Left ventricle myocardium inferior (tissue), 1 donor: ENCODE results near the gene CENATAC. TPM values are rescaled to one million over a fixed set of nuclear protein-coding genes. Genes with fewer than 3 reads are reported as not detected.
"Not testable (repeated sequence)": the region's sequence is repeated elsewhere in the genome, so short reads cannot be mapped to it uniquely, and the experiment has no call there.

Experiments used
- DNase-seq: peaks from one replicate; pipeline ENCODE4 v3.0.0-alpha.2; 2020
- H3K27ac ChIP-seq: fragments of 200-600 bp; replicated peaks from 2 replicates; pipeline ENCODE4 v1.8.0; 2021
- H3K27me3 ChIP-seq: fragments of 200-600 bp; 2 replicates; pipeline ENCODE4 v1.8.0; 2021; ENCODE audit warnings: low read depth
- H3K36me3 ChIP-seq: fragments of 200-600 bp; 2 replicates; pipeline ENCODE4 v1.8.0; 2021
- H3K4me1 ChIP-seq: fragments of 200-600 bp; 2 replicates; pipeline ENCODE4 v1.8.0; 2021
- H3K4me3 ChIP-seq: fragments of 200-600 bp; 2 replicates; pipeline ENCODE4 v1.8.0; 2021; ENCODE audit warnings: mild to moderate bottlenecking, moderate library complexity
- H3K9me3 ChIP-seq: fragments of 200-600 bp; replicated peaks from 2 replicates; pipeline ENCODE4 v1.8.0; 2021
- intact Hi-C: fragments of 100-400 bp; cut with micrococcal nuclease; formaldehyde crosslinking; loops from one replicate; pipeline ENCODE4 v1.11.0; 2022
- total RNA-seq: library from RNA; stranded (reverse); fragmentation: NEBNext Ultra II Directional; extraction: Animal tissue kit (Norgen Biotek cat#: 25700); gene quantifications from one replicate; pipeline ENCODE4 v1.2.1, GENCODE V29; 2021
- TF ChIP-seq, protein P1 (sequence below): fragments of 200-600 bp; IDR thresholded peaks from 2 replicates; pipeline ENCODE4 v1.8.0; 2021; ENCODE audit warnings: antibody characterized with exemption, mild to moderate bottlenecking, borderline replicate concordance
- donor health status: DM: no; HTN: yes; CAD: no; lungs with severe emphysema.

Gene CENATAC
- total RNA-seq, 1 donor from 2014 or later = 9.7 TPM

DNA sequence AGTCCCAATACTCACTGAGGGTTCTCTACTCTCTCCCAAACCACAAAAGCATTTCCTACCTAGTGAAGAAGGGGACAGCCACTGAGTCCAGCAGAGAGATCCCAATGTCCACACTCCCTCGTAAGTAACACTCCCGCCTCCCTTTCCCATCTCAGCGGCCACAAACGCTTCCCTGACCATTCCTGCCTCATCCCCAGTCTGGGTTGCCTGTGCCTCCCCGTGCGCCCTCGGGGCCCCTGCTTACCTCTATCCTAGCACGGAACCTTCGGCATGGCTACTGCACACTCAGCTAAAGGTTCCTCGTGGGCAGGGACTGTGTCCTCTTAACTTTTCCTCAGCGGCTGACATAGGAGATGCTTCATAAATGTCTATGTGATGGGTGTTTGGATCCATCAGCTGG lies 40.4 kb upstream of the CENATAC start:
- Histone ChIP-seq H3K27me3 (peaks cover 20% of the 10 kb centered on the region), H3K4me3 (no peak overlapping the region), H3K27ac (no peak overlapping the region), H3K4me1 (no peaks in the 10 kb centered on the region), H3K9me3 (no peaks in the 10 kb centered on the region), H3K36me3 (no peaks in the 10 kb centered on the region)
- TF ChIP-seq, protein P1, sequence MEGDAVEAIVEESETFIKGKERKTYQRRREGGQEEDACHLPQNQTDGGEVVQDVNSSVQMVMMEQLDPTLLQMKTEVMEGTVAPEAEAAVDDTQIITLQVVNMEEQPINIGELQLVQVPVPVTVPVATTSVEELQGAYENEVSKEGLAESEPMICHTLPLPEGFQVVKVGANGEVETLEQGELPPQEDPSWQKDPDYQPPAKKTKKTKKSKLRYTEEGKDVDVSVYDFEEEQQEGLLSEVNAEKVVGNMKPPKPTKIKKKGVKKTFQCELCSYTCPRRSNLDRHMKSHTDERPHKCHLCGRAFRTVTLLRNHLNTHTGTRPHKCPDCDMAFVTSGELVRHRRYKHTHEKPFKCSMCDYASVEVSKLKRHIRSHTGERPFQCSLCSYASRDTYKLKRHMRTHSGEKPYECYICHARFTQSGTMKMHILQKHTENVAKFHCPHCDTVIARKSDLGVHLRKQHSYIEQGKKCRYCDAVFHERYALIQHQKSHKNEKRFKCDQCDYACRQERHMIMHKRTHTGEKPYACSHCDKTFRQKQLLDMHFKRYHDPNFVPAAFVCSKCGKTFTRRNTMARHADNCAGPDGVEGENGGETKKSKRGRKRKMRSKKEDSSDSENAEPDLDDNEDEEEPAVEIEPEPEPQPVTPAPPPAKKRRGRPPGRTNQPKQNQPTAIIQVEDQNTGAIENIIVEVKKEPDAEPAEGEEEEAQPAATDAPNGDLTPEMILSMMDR = no peak
- no peak for DNase-seq
- intact Hi-C loops = loop anchor here (10.0 kb wide), 1 partner anchor 53 kb away; no protein-coding TSS in a partner anchor

DNA sequence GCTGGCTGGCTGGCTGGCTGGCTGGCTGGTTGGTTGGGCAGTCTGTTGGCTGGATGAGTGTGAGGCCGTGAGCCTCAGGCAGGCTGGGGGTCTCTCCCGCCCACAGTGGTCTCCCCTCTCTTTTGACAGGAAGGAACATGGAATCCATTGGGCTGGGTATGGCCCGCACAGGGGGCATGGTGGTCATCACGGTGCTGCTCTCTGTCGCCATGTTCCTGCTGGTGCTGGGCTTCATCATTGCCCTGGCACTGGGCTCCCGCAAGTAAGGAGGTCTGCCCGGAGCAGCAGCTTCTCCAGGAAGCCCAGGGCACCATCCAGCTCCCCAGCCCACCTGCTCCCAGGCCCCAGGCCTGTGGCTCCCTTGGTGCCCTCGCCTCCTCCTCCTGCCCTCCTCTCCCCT lies 40.0 kb upstream of the CENATAC start:
- intact Hi-C loops = loop anchor here (10.0 kb wide), 1 partner anchor 53 kb away; no protein-coding TSS in a partner anchor
- H3K36me3 ChIP-seq = no peaks in the 10 kb centered on the region
- H3K27me3 ChIP-seq = peaks cover 16% of the 10 kb centered on the region
- H3K4me3 ChIP-seq = no peak overlapping the region
- H3K27ac ChIP-seq = no peak overlapping the region
- no peaks in the 10 kb centered on the region for H3K4me1 ChIP-seq
- no peaks in the 10 kb centered on the region for H3K9me3 ChIP-seq
- TF ChIP-seq, protein P1 = no peak
- DNase-seq = no peak

DNA sequence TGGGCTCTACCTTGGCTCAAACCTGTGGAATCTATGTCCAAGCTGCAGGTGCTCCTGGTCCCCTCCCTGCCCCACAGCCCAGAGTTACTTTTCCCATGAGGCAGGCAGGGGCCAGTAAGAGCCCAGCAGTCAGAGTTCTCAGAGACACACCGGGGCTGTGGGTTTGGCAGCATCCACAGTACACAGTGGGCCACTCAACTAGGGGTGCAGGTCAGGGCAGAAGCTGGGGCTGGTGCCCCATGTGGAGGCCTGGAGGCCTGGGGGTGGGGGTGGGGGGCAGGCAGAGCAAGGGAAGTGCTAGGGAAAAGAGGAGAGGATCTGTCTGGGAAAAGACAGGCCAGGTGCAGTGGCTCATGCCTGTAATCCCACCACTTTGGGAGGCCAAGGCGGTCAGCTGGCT lies 39.4 kb upstream of the CENATAC start:
- no peak for DNase-seq
- Histone ChIP-seq H3K4me3 (no peak overlapping the region), H3K4me1 (no peaks in the 10 kb centered on the region), H3K9me3 (no peaks in the 10 kb centered on the region), H3K27ac (no peak overlapping the region), H3K27me3 (peaks cover 10% of the 10 kb centered on the region), H3K36me3 (no peaks in the 10 kb centered on the region)
- TF ChIP-seq, protein P1 = no peak
- intact Hi-C loops = loop anchor here (10.0 kb wide), 1 partner anchor 54 kb away; no protein-coding TSS in a partner anchor

DNA sequence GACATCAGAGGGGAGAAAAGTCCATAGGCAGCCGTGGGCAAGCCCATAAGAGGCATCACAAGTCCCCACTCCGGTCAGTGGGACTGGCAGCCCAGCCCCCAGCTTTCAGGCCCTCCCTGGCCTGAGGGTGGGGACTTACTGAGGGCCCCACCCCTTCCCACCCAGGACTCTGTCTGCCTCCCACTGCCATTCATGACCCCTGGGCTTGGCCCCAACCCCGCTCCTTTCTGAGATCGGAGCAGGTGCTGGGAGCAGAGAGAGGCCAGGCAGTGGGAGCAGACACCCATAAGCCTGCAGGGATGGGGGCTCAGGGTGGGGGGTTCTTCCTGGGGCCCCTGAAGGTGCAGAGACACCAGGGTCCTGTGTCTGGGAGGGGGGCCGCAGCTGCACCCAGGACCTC lies 36.7 kb upstream of the CENATAC start:
- H3K27me3 ChIP-seq = peaks cover 2% of the 10 kb centered on the region
- no peak overlapping the region for H3K4me3 ChIP-seq
- no peaks in the 10 kb centered on the region for H3K9me3 ChIP-seq
- no peak overlapping the region for H3K27ac ChIP-seq
- TF ChIP-seq, protein P1 = no peak
- no peaks in the 10 kb centered on the region for H3K36me3 ChIP-seq
- no peaks in the 10 kb centered on the region for H3K4me1 ChIP-seq
- intact Hi-C loops = loop anchor here (10.0 kb wide), 1 partner anchor 266 kb away; no protein-coding TSS in a partner anchor
- no peak for DNase-seq

DNA sequence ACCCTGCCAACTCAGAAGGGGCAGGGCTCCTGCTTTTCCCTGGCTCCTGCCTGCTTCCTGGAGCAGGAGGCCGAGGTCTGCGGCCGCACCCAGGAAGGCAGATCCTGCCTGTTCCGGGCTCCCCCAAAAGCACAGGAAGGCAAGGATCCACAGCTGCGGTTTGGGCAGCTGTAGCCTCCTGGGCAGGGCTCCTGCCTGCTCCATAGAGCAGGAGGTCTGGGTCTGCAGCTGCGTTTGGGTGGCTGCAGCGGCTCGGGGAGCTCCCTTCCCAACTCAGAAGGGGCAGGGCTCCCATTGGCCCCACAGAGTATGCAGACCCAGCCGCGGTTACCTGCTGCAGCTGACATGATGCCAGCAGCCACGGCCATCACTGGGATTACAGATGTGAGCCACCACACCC lies 36.3 kb upstream of the CENATAC start:
- no peak for DNase-seq
- TF ChIP-seq, protein P1 = no peak
- Histone ChIP-seq H3K4me1 (no peaks in the 10 kb centered on the region), H3K4me3 (no peak overlapping the region), H3K27me3 (no peaks in the 10 kb centered on the region), H3K36me3 (no peaks in the 10 kb centered on the region), H3K27ac (no peak overlapping the region), H3K9me3 (no peaks in the 10 kb centered on the region)
- intact Hi-C loops = loop anchor here (10.0 kb wide), 1 partner anchor 267 kb away; no protein-coding TSS in a partner anchor

DNA sequence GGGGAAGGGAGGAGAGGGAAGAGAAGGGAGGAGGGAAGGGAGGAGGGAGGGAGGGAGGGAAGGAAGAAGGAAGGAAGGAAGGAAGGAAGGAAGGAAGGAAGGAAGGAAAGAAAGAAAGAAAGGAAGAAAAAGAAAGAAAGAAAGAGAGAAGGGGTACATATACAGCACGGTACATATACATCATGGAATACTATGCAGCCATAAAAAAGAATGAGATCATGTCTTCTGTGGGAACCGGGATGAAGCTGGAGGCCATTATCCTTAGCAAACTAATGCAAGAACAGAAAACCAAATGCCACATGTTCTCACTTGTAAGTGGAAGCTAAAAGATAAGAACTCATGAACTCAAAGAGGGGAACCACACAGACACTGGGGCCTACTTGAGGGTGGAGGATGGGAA lies 28.4 kb upstream of the CENATAC start:
- not testable (repeated sequence) for H3K9me3 ChIP-seq, DNase-seq, H3K36me3 ChIP-seq, H3K27ac ChIP-seq, H3K4me1 ChIP-seq, H3K4me3 ChIP-seq
- intact Hi-C loops = loop anchor here (10.0 kb wide), 1 partner anchor 275 kb away; no protein-coding TSS in a partner anchor
- peaks cover 38% of the 10 kb centered on the region for H3K27me3 ChIP-seq
